ENCODE results near the gene RHOH.

RHOH gene

GRCh38 chr4:40238008-40238699 is 41.3 kb downstream of the RHOH start:
- ATAC-seq: peak in 1 of 2 donors; percentile 2

- ATAC-seq: peak; percentile 96 to 97
Measured at GRCh38 chr4:40238700-40239548, 42.1 kb downstream of the RHOH start.

GRCh38 chr4:40240040-40240653 is 43.3 kb downstream of the RHOH start:
- ATAC-seq: no peak

GRCh38 chr4:40241026-40241425 is 44.2 kb downstream of the RHOH start:
- no peak for ATAC-seq

- ATAC-seq: peak in 1 of 2 donors; percentile 21
Measured at GRCh38 chr4:40241941-40242340, 45.1 kb downstream of the RHOH start.

GRCh38 chr4:40243386-40243948 is 46.6 kb downstream of the RHOH start:
- ATAC-seq: no peak

- no peak for ATAC-seq
Measured at GRCh38 chr4:40244606-40245005, 47.8 kb downstream of the RHOH start.

GRCh38 chr4:40245550-40245949 is 48.7 kb downstream of the RHOH start:
- no peak for ATAC-seq

- ATAC-seq: no peak
Measured at GRCh38 chr4:40246011-40246900, 49.4 kb downstream of the RHOH start.

- no peak for ATAC-seq
Measured at GRCh38 chr4:40246938-40247337, 50.1 kb downstream of the RHOH start.

GRCh38 chr4:40247350-40247749 is 50.5 kb downstream of the RHOH start:
- peak; percentile 44 to 57 for ATAC-seq

GRCh38 chr4:40251366-40251765 is 54.5 kb downstream of the RHOH start:
- peak; percentile 52 to 69 for ATAC-seq

- ATAC-seq: no peak
Measured at GRCh38 chr4:40253906-40254305, 57.1 kb downstream of the RHOH start.

- peak; percentile 63 to 68 for ATAC-seq
Measured at GRCh38 chr4:40254608-40255392, 58.0 kb downstream of the RHOH start.

- ATAC-seq: peak; percentile 4 to 6
Measured at GRCh38 chr4:40255393-40256281, 58.8 kb downstream of the RHOH start.

- ATAC-seq: no peak
Measured at GRCh38 chr4:40256329-40256728, 59.5 kb downstream of the RHOH start.

- no peak for ATAC-seq
Measured at GRCh38 chr4:40256817-40257216, 60.0 kb downstream of the RHOH start.

GRCh38 chr4:40258627-40259026 is 61.8 kb downstream of the RHOH start:
- no peak for ATAC-seq

- no peak for ATAC-seq
Measured at GRCh38 chr4:40261231-40262076, 64.6 kb downstream of the RHOH start.
